NCI-H82 treated with DMSO at 0.1 percent for 48 hours (cell line): Measurements from ENCODE around the gene AEBP1.

ENCODE experiments used
- DNase-seq: peaks from one replicate; lab custom pipeline; 2025; ENCODE audit not compliant: unreplicated experiment; lab: John Stamatoyannopoulos, UW

Gene AEBP1

GRCh38 chr7:44083796-44084195 is 20.3 kb upstream of the AEBP1 start:
- no peak for DNase-seq

- DNase-seq, result no peak
These were observed 19.4 kb upstream of the AEBP1 start for GRCh38 chr7:44084701-44085100.

GRCh38 chr7:44085546-44085945 is 18.6 kb upstream of the AEBP1 start:
- no peak for DNase-seq

- no peak for DNase-seq
These were observed 17.5 kb upstream of the AEBP1 start for GRCh38 chr7:44086627-44087026.

GRCh38 chr7:44087911-44088838 is 16.0 kb upstream of the AEBP1 start:
- DNase-seq, result no peak

GRCh38 chr7:44093102-44093641 is 11.0 kb upstream of the AEBP1 start:
- no peak for DNase-seq

- DNase-seq, result no peak
These were observed 9.8 kb upstream of the AEBP1 start for GRCh38 chr7:44094365-44094764.

GRCh38 chr7:44094883-44095592 is 9.1 kb upstream of the AEBP1 start:
- DNase-seq, result no peak

- no peak for DNase-seq
These were observed 8.4 kb upstream of the AEBP1 start for GRCh38 chr7:44095781-44096180.

GRCh38 chr7:44096326-44096881 is 7.7 kb upstream of the AEBP1 start:
- no peak for DNase-seq

- no peak for DNase-seq
These were observed 6.8 kb upstream of the AEBP1 start for GRCh38 chr7:44097064-44097932.

GRCh38 chr7:44098092-44099068 is 5.8 kb upstream of the AEBP1 start:
- no peak for DNase-seq

GRCh38 chr7:44099669-44100068 is 4.5 kb upstream of the AEBP1 start:
- no peak for DNase-seq

GRCh38 chr7:44100458-44101302 is 3.5 kb upstream of the AEBP1 start:
- no peak for DNase-seq

GRCh38 chr7:44101303-44101965 is 2.7 kb upstream of the AEBP1 start:
- no peak for DNase-seq

- no peak for DNase-seq
These were observed 1.9 kb upstream of the AEBP1 start for GRCh38 chr7:44101966-44102845.
